Uterus (tissue), 4 donors: ENCODE measurements around the gene LRP1B. TPM values are rescaled to one million over a fixed set of nuclear protein-coding genes. Genes with fewer than 3 reads are reported as not detected.

Experiments used
- DNase-seq, 2 donors: peaks; one replicate each; pipeline ENCODE4 v3.0.0-alpha.2; 2019 to 2020
- H3K27ac ChIP-seq, 2 donors: fragments of 200-600 bp; sonication (generic); 1 replicate in 1 of 2; 2 replicates in 1 of 2; pipeline ENCODE4 v1.5.1; 2016 to 2018
- H3K27me3 ChIP-seq, 2 donors: fragments of 200-600 bp; sonication (generic); one replicate each; pipeline ENCODE4 v1.5.1; 2018 to 2019; ENCODE audit warnings: control low read depth in 1 of 2
- H3K36me3 ChIP-seq, 2 donors: fragments of 200-600 bp; sonication (generic); one replicate each; pipeline ENCODE4 v1.5.1; 2019; ENCODE audit warnings: control low read depth in 1 of 2
- H3K4me1 ChIP-seq, 2 donors: fragments of 200-600 bp; sonication (generic); one replicate each; pipeline ENCODE4 v1.5.1; 2018 to 2019; ENCODE audit warnings: control low read depth in 1 of 2
- H3K4me3 ChIP-seq, 2 donors: fragments of 200-600 bp; sonication (generic); 1 replicate in 1 of 2; 2 replicates in 1 of 2; pipeline ENCODE4 v1.5.1; 2018 to 2019; ENCODE audit warnings: mild to moderate bottlenecking in 1 of 2
- H3K9me3 ChIP-seq, 2 donors: fragments of 200-600 bp; sonication (generic); one replicate each; pipeline ENCODE4 v1.5.1; 2019; ENCODE audit warnings: control low read depth in 1 of 2
- CTCF ChIP-seq, 4 experiments: fragments of 200-600 bp in 2 of 4; fragments of 450-650 bp in 2 of 4; sonication (generic) in 2 of 4; IDR thresholded peaks; one replicate each; pipeline ENCODE4 v1.5.1; 2016 to 2019; ENCODE audit warnings: antibody characterized with exemption in 4 of 4, mild to moderate bottlenecking in 2 of 4, moderate library complexity in 1 of 4
- POLR2A ChIP-seq, 2 donors: fragments of 450-650 bp; IDR thresholded peaks; one replicate each; pipeline ENCODE4 v1.6.1; 2016; ENCODE audit warnings: antibody characterized with exemption in 2 of 2, mild to moderate bottlenecking in 1 of 2, moderate library complexity in 1 of 2
- intact Hi-C: fragments of 100-400 bp; cut with DNase I; formaldehyde crosslinking; loops from one replicate; pipeline ENCODE4 v1.15.1; 2023; ENCODE audit warnings: low total_unique reads
- total RNA-seq, 4 donors: library from RNA; depleted of rRNA in 3 of 4; stranded (reverse); fragments of >200 nt in 3 of 4; gene quantifications; one replicate each; pipeline versions ENCODE4 v1.1.0 to v1.2.4, GENCODE V29; 2014 to 2023
- donor health status: DM: yes; HTN: yes; CAD: no.

Gene LRP1B
- total RNA-seq, 4 donors from 2014 or later: 0.29 to 7.3 (median 0.79) TPM; not detected in 1

GRCh38 chr2:142031656-142032055, 99.2 kb downstream of the LRP1B start:
- intact Hi-C loops: no loop called here
- DNase-seq: no peak

GRCh38 chr2:142030735-142031134, 100.1 kb downstream of the LRP1B start:
- Histone ChIP-seq H3K4me3 (no peak overlapping the region), H3K27me3 (no peaks in the 10 kb centered on the region), H3K9me3 (no peaks in the 10 kb centered on the region), H3K4me1 (no peaks in the 10 kb centered on the region), H3K27ac (no peak overlapping the region), H3K36me3 (no peaks in the 10 kb centered on the region)
- TF ChIP-seq POLR2A (IDR thresholded peaks at IDR 0.05) (no peak), CTCF (IDR thresholded peaks at IDR 0.05) (no peak)
- intact Hi-C loops: no loop called here
- DNase-seq: no peak

More at GRCh38 chr2:142031656-142032055, 99.2 kb downstream of the LRP1B start:
- H3K4me1 ChIP-seq: no peaks in the 10 kb centered on the region
- no peaks in the 10 kb centered on the region for H3K27me3 ChIP-seq
- no peak for TF ChIP-seq POLR2A (IDR thresholded peaks at IDR 0.05)
- no peak for TF ChIP-seq CTCF (IDR thresholded peaks at IDR 0.05)
- H3K9me3 ChIP-seq: no peaks in the 10 kb centered on the region
- H3K4me3 ChIP-seq: no peak overlapping the region
- no peaks in the 10 kb centered on the region for H3K36me3 ChIP-seq
- no peak overlapping the region for H3K27ac ChIP-seq

GRCh38 chr2:142029974-142030373, 100.8 kb downstream of the LRP1B start:
- intact Hi-C loops: no loop called here
- TF ChIP-seq POLR2A (IDR thresholded peaks at IDR 0.05): no peak
- TF ChIP-seq CTCF (IDR thresholded peaks at IDR 0.05): no peak
- no peak for DNase-seq
- H3K27ac ChIP-seq: no peak overlapping the region
- H3K27me3 ChIP-seq: no peaks in the 10 kb centered on the region
- H3K4me3 ChIP-seq: no peak overlapping the region
- no peaks in the 10 kb centered on the region for H3K9me3 ChIP-seq
- no peaks in the 10 kb centered on the region for H3K4me1 ChIP-seq
- no peaks in the 10 kb centered on the region for H3K36me3 ChIP-seq

- DNase-seq: no peak
- Histone ChIP-seq H3K36me3 (no peaks in the 10 kb centered on the region), H3K27me3 (no peaks in the 10 kb centered on the region), H3K9me3 (no peaks in the 10 kb centered on the region), H3K4me1 (no peaks in the 10 kb centered on the region), H3K4me3 (no peak overlapping the region), H3K27ac (no peak overlapping the region)
- TF ChIP-seq CTCF (IDR thresholded peaks at IDR 0.05) (no peak), POLR2A (IDR thresholded peaks at IDR 0.05) (no peak)
- intact Hi-C loops: no loop called here
Measured at GRCh38 chr2:142025394-142025793, 105.4 kb downstream of the LRP1B start.

- Histone ChIP-seq H3K9me3 (no peaks in the 10 kb centered on the region), H3K27me3 (no peaks in the 10 kb centered on the region), H3K4me1 (no peaks in the 10 kb centered on the region), H3K4me3 (no peak overlapping the region), H3K36me3 (no peaks in the 10 kb centered on the region), H3K27ac (no peak overlapping the region)
- intact Hi-C loops: no loop called here
- no peak for DNase-seq
- TF ChIP-seq POLR2A (IDR thresholded peaks at IDR 0.05): no peak
- no peak for TF ChIP-seq CTCF (IDR thresholded peaks at IDR 0.05)
Measured at GRCh38 chr2:142020368-142020767, 110.4 kb downstream of the LRP1B start.
